Liver (tissue), 9 donors: ENCODE data around the gene MAP4K2. TPM values are rescaled to one million over a fixed set of nuclear protein-coding genes. Genes with fewer than 3 reads are reported as not detected.

Source experiments
- DNase-seq: peaks from one replicate; pipeline ENCODE4 v3.0.0-alpha.2; 2017; ENCODE audit warnings: low spot score
- H3K27ac ChIP-seq, 2 donors: one replicate each; pipeline ENCODE4 v1.7.0; 2013; ENCODE audit warnings: inconsistent platforms in 2 of 2, low read length in 2 of 2, control low read depth in 1 of 2, low read depth in 1 of 2, mild to moderate bottlenecking in 1 of 2
- H3K27me3 ChIP-seq, 4 donors: one replicate each; pipeline versions ENCODE4 v1.6.1 to v1.7.0; 2013; ENCODE audit warnings: low read length in 3 of 4, inconsistent platforms in 1 of 4, mild to moderate bottlenecking in 1 of 4, moderate library complexity in 1 of 4; ENCODE audit not compliant: control insufficient read depth in 4 of 4, insufficient read depth in 4 of 4
- H3K36me3 ChIP-seq, 4 donors: one replicate each; pipeline versions ENCODE4 v1.6.1 to v1.7.0; 2013; ENCODE audit warnings: low read length in 3 of 4, mild to moderate bottlenecking in 3 of 4, low read depth in 1 of 4, moderate library complexity in 1 of 4; ENCODE audit not compliant: control insufficient read depth in 4 of 4, insufficient read depth in 3 of 4
- H3K4me1 ChIP-seq, 4 donors: one replicate each; pipeline versions ENCODE4 v1.6.1 to v1.7.0; 2013; ENCODE audit warnings: low read length in 3 of 4, mild to moderate bottlenecking in 3 of 4, moderate library complexity in 1 of 4; ENCODE audit not compliant: control insufficient read depth in 4 of 4, insufficient read depth in 4 of 4
- H3K4me3 ChIP-seq, 3 donors: one replicate each; pipeline versions ENCODE4 v1.6.1 to v1.7.0; 2013; ENCODE audit warnings: low read length in 3 of 3, control low read depth in 1 of 3, low read depth in 1 of 3, mild to moderate bottlenecking in 1 of 3
- H3K9ac ChIP-seq, 2 donors: one replicate each; pipeline ENCODE4 v1.7.0; 2013; ENCODE audit warnings: low read length in 2 of 2, mild to moderate bottlenecking in 2 of 2, moderate library complexity in 2 of 2, control low read depth in 1 of 2, low read depth in 1 of 2
- H3K9me3 ChIP-seq, 4 donors: one replicate each; pipeline versions ENCODE4 v1.6.1 to v1.7.0; 2013; ENCODE audit warnings: low read length in 3 of 4; ENCODE audit not compliant: control insufficient read depth in 4 of 4
- ATF3 ChIP-seq: IDR thresholded peaks from 2 replicates; pipeline ENCODE4 v1.6.1; 2016; ENCODE audit warnings: antibody characterized with exemption
- EGR1 ChIP-seq, 2 donors: IDR thresholded peaks; 2 replicates each; pipeline ENCODE4 v1.6.1; 2016 to 2018; ENCODE audit warnings: antibody characterized with exemption in 2 of 2, low read depth in 2 of 2
- FOXA1 ChIP-seq: IDR thresholded peaks from 2 replicates; pipeline ENCODE4 v1.6.1; 2016; ENCODE audit warnings: antibody characterized with exemption
- FOXA2 ChIP-seq: IDR thresholded peaks from 2 replicates; pipeline ENCODE4 v1.6.1; 2016; ENCODE audit warnings: antibody characterized with exemption
- GABPA ChIP-seq, 2 donors: IDR thresholded peaks in 1 of 2; conservative IDR thresholded peaks in 1 of 2; 2 replicates each; pipeline ENCODE4 v1.6.1; 2016; ENCODE audit warnings: antibody characterized with exemption in 2 of 2, mild to moderate bottlenecking in 1 of 2, moderate library complexity in 1 of 2
- HNF4A ChIP-seq, 2 donors: conservative IDR thresholded peaks; 2 replicates each; pipeline ENCODE4 v1.6.1; 2016; ENCODE audit warnings: antibody characterized with exemption in 2 of 2, mild to moderate bottlenecking in 2 of 2
- HNF4G ChIP-seq: IDR thresholded peaks from 2 replicates; pipeline ENCODE4 v1.6.1; 2016; ENCODE audit warnings: antibody characterized with exemption
- NR2F2 ChIP-seq: IDR thresholded peaks from 2 replicates; pipeline ENCODE4 v1.6.1; 2016; ENCODE audit warnings: antibody characterized with exemption
- RAD21 ChIP-seq, 2 donors: IDR thresholded peaks; 2 replicates each; pipeline ENCODE4 v1.6.1; 2016; ENCODE audit warnings: antibody characterized with exemption in 2 of 2, mild to moderate bottlenecking in 2 of 2
- TAF1 ChIP-seq: conservative IDR thresholded peaks from 2 replicates; pipeline ENCODE4 v1.6.1; 2016; ENCODE audit warnings: antibody characterized with exemption, mild to moderate bottlenecking
- YY1 ChIP-seq: IDR thresholded peaks from 2 replicates; pipeline ENCODE4 v1.6.1; 2016; ENCODE audit warnings: antibody characterized with exemption, mild to moderate bottlenecking
- WGBS: extraction: QIAGEN DNeasy Blood & Tissue Kit; methylation state at CpG from one replicate; pipeline ENCODE4 v1.1.7; 2013; 5-methylcytosine and 5-hydroxymethylcytosine counted together
- polyA plus RNA-seq, 2 donors: library from polyadenylated mRNA; stranded (reverse) in 1 of 2; unstranded in 1 of 2; fragments of 200-250 nt in 1 of 2; fragments of >200 nt in 1 of 2; fragmentation: Nextera tagmentation in 1 of 2; extraction: Ambion mirVana in 1 of 2; gene quantifications; one replicate each; pipeline versions ENCODE4 v1.2.1 to v1.2.3, GENCODE V29; 2013 to 2015
- total RNA-seq, 2 donors: library from RNA; depleted of rRNA; stranded (reverse); fragments of >200 nt; gene quantifications; one replicate each; pipeline ENCODE4 v1.2.3, GENCODE V29; 2014
- TF ChIP-seq, protein P1 (sequence below): IDR thresholded peaks from 2 replicates; pipeline ENCODE4 v1.6.1; 2016; ENCODE audit warnings: antibody characterized with exemption
- TF ChIP-seq, protein P2 (sequence below): IDR thresholded peaks from 2 replicates; pipeline ENCODE4 v1.6.1; 2016; ENCODE audit warnings: antibody characterized with exemption
- donor health status: healthy.
- donor health status: healthy.
- donor health status: healthy.
- donor health status: healthy.
- donor health status: healthy.

MAP4K2 gene
- total and polyA plus RNA-seq, 4 donors, result 2.1 to 6.9 (median 3.5) TPM

DNA sequence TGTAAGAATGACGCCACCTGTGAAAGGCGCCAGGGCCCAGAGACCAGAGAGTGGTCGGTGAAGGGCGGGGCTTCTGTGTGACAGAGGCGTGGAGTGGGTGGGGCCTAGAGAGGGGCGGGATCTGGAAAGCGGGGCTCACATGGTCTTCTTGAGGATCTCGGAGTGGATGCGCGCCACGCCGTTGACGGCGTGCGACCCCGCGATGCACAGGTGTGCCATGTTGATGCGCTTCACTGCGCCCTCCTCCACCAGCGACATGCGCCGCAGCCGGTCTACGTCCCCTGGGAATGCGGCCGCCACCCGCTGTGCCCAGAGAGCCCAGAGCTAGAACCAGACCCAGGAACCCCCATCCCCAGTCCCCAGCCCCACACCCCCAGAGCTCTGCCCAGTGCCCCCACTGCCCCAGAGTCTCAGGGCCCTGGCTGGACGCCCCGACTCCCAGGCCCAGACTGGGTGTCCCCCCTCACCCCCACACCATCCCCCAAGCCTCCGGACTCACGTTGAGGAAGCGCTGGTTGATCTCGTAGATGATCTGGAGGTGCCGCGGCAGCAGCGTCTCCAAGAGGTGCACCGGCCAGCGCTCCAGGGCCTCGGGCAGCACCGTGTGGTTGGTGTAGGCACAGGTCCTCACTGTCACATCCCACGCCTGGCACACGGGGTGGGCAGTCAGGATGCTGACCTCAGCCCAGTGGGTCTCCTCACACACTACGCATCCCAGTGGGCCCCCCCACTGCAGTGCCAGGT, 49.5 kb downstream of the MAP4K2 start:
- Histone ChIP-seq H3K27ac (no peak overlapping the region), H3K9ac (no peak overlapping the region), H3K36me3 (no peaks in the 10 kb centered on the region), H3K27me3 (no peaks in the 10 kb centered on the region), H3K4me3 (no peak overlapping the region), H3K4me1 (no peaks in the 10 kb centered on the region), H3K9me3 (no peaks in the 10 kb centered on the region)
- WGBS, result 96% methylated on average over 43 of the region's 43 CpGs
- no peak for TF ChIP-seq FOXA1
- no peak for DNase-seq

DNA sequence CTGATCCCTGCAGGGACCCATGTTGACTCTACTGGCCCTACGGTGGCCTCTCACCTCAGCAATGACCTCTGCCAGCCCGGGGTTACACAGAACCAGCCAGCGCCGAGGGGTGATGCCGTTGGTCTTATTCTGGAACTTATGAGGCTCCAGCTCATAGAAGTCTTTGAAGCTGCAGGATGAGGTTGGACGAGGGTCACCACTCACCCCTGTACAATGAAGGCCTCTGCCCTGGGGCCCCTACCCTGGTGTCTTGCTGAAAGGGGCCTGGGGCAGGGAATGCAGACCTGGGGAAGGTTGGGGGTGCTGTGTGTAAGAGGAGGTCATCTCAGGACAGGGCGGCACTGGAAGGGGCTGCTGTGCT, 50.0 kb downstream of the MAP4K2 start:
- TF ChIP-seq YY1 (no peak), NR2F2 (no peak), EGR1 (IDR thresholded peaks at IDR 0.05; ENCODE audit: low read depth in 2 of 2) (no peak), HNF4A (conservative IDR thresholded peaks at IDR 0.05) (no peak), RAD21 (IDR thresholded peaks at IDR 0.05) (no peak), HNF4G (no peak), ATF3 (no peak), FOXA1 (no peak)
- TF ChIP-seq, protein P1, sequence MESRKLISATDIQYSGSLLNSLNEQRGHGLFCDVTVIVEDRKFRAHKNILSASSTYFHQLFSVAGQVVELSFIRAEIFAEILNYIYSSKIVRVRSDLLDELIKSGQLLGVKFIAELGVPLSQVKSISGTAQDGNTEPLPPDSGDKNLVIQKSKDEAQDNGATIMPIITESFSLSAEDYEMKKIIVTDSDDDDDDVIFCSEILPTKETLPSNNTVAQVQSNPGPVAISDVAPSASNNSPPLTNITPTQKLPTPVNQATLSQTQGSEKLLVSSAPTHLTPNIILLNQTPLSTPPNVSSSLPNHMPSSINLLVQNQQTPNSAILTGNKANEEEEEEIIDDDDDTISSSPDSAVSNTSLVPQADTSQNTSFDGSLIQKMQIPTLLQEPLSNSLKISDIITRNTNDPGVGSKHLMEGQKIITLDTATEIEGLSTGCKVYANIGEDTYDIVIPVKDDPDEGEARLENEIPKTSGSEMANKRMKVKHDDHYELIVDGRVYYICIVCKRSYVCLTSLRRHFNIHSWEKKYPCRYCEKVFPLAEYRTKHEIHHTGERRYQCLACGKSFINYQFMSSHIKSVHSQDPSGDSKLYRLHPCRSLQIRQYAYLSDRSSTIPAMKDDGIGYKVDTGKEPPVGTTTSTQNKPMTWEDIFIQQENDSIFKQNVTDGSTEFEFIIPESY, result no peak

GRCh38 chr11:64752175-64752970, 50.6 kb downstream of the MAP4K2 start:
- no peaks in the 10 kb centered on the region for H3K4me1 ChIP-seq
- no peaks in the 10 kb centered on the region for H3K27me3 ChIP-seq
- H3K9me3 ChIP-seq, result no peaks in the 10 kb centered on the region
- no peak overlapping the region for H3K9ac ChIP-seq
- H3K27ac ChIP-seq, result no peak overlapping the region
- no peak for DNase-seq
- no peak for TF ChIP-seq YY1
- TF ChIP-seq NR2F2, result peak; percentile 42
- no peak for TF ChIP-seq HNF4G
- no peak overlapping the region for H3K4me3 ChIP-seq
- no peaks in the 10 kb centered on the region for H3K36me3 ChIP-seq
- WGBS, result 91% methylated on average over 14 of the region's 14 CpGs

More for the DNA sequence above, 50.0 kb downstream of the MAP4K2 start:
- Histone ChIP-seq H3K27me3 (no peaks in the 10 kb centered on the region), H3K9me3 (no peaks in the 10 kb centered on the region), H3K9ac (no peak overlapping the region), H3K27ac (no peak overlapping the region), H3K36me3 (no peaks in the 10 kb centered on the region), H3K4me3 (no peak overlapping the region), H3K4me1 (no peaks in the 10 kb centered on the region)
- DNase-seq, result no peak
- WGBS, result 89% methylated on average over 7 of the region's 7 CpGs

GRCh38 chr11:64751580-64751979, 51.4 kb downstream of the MAP4K2 start:
- no peaks in the 10 kb centered on the region for H3K9me3 ChIP-seq
- H3K36me3 ChIP-seq, result no peaks in the 10 kb centered on the region
- no peak overlapping the region for H3K4me3 ChIP-seq
- H3K27me3 ChIP-seq, result no peaks in the 10 kb centered on the region
- DNase-seq, result no peak
- no peak overlapping the region for H3K9ac ChIP-seq
- H3K27ac ChIP-seq, result no peak overlapping the region
- no peaks in the 10 kb centered on the region for H3K4me1 ChIP-seq
- WGBS, result 89% methylated on average over 9 of the region's 9 CpGs
- TF ChIP-seq TAF1, result no peak
- no peak for TF ChIP-seq ATF3
- no peak for TF ChIP-seq FOXA1
- no peak for TF ChIP-seq NR2F2
- TF ChIP-seq FOXA2, result no peak
- TF ChIP-seq HNF4A (conservative IDR thresholded peaks at IDR 0.05), result no peak
- TF ChIP-seq, protein P2, sequence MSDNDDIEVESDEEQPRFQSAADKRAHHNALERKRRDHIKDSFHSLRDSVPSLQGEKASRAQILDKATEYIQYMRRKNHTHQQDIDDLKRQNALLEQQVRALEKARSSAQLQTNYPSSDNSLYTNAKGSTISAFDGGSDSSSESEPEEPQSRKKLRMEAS, result no peak
- no peak for TF ChIP-seq EGR1 (IDR thresholded peaks at IDR 0.05; ENCODE audit: low read depth in 2 of 2)
- TF ChIP-seq RAD21 (IDR thresholded peaks at IDR 0.05), result no peak
- TF ChIP-seq, protein P1, result no peak
- TF ChIP-seq GABPA (IDR thresholded peaks at IDR 0.05 in 1 of 2, conservative IDR thresholded peaks at IDR 0.05 in 1 of 2), result no peak
